ENCODE results near the gene HSF2BP. TPM values are rescaled to one million over a fixed set of nuclear protein-coding genes. Genes with fewer than 3 reads are reported as not detected.

Gene HSF2BP
- polyA plus RNA-seq, 1 experiment, result 1.1 TPM

DNA sequence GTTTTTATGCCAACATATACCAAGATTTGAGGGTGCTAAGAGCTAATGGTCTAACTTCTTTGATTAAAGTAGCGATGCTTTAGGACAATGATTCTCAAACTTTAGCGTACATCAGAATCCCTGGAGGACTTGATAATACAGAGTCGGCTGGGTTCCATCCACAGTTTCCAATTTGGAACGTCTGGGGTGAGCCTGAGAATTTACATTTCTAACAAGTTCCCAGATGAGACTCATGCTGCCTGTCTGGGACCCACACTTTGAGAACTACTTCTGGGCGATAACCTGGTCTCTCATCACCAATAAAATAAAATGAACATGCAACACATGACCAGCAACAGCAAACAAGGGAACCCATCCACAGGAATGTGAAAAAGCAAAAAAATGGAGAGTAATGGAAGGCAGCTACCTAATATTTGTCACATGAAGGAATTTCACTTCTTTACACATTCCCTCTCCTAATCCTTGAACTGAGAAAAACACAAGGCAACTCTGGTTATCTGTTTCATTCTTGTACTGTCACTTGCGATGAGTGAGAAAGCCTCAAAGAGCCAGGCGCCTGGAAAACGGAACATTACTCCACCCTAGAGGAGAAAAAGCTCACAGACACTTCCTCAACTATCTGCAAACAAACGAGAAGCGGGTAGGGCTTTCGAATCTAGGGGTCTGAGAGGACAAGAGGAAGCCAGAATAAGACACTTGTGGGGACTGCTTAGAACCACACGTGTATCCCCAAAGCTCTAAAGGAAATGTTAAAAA, 14.0 kb downstream of the HSF2BP start:
- ChIA-PET CTCF (interaction anchor here (0.6 to 2.5 kb wide), 17 partner anchors 9 to 453 kb away, joined by 3 to 35 read pairs (median 4); no protein-coding TSS in a partner anchor), POLR2A (no interaction called here)
- Histone ChIP-seq H3K27ac (ENCODE audit: low read depth, low read length) (no peak overlapping the region), H3K4me3 (ENCODE audit: low read depth, low read length) (no peak overlapping the region), H3K9me3 (ENCODE audit: control insufficient read depth, insufficient read depth, low read length) (no peaks in the 10 kb centered on the region), H3K27me3 (ENCODE audit: control insufficient read depth, insufficient read depth, low read length) (peaks cover 3% of the 10 kb centered on the region)
- TF ChIP-seq, protein P1, sequence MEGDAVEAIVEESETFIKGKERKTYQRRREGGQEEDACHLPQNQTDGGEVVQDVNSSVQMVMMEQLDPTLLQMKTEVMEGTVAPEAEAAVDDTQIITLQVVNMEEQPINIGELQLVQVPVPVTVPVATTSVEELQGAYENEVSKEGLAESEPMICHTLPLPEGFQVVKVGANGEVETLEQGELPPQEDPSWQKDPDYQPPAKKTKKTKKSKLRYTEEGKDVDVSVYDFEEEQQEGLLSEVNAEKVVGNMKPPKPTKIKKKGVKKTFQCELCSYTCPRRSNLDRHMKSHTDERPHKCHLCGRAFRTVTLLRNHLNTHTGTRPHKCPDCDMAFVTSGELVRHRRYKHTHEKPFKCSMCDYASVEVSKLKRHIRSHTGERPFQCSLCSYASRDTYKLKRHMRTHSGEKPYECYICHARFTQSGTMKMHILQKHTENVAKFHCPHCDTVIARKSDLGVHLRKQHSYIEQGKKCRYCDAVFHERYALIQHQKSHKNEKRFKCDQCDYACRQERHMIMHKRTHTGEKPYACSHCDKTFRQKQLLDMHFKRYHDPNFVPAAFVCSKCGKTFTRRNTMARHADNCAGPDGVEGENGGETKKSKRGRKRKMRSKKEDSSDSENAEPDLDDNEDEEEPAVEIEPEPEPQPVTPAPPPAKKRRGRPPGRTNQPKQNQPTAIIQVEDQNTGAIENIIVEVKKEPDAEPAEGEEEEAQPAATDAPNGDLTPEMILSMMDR (IDR thresholded peaks at IDR 0.05; ENCODE audit: low read depth, low read length), result peak; percentile 76
- peak; percentile 42 for DNase-seq (ENCODE audit: low read depth, low spot score)

DNA sequence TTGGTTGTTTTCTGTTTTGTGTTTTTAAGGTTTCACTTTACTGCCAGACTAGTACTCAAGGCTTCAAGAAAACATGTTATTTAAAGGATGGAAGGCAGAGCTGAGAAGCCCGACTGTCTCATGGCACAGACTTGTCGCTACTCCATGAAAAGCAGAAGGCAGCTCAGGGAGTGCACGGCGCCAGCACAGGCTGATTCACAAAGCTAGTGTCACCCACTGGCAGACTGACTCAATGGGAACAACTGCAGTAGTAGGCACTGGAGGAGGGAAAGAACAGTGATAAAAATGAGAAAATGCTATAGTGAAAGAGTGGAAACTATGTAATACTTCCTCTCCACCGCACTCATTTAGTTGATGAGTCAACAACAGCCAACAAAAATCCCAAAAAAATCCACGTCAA, 14.7 kb downstream of the HSF2BP start:
- Histone ChIP-seq H3K27me3 (ENCODE audit: control insufficient read depth, insufficient read depth, low read length) (peaks cover 3% of the 10 kb centered on the region), H3K27ac (ENCODE audit: low read depth, low read length) (no peak overlapping the region), H3K9me3 (ENCODE audit: control insufficient read depth, insufficient read depth, low read length) (no peaks in the 10 kb centered on the region), H3K4me3 (ENCODE audit: low read depth, low read length) (no peak overlapping the region)
- no peak for DNase-seq (ENCODE audit: low read depth, low spot score)
- TF ChIP-seq, protein P1 (IDR thresholded peaks at IDR 0.05; ENCODE audit: low read depth, low read length), result 0 out of 2 replicates have a peak, but pooled peaks have one; percentile 2
- POLR2A ChIA-PET, result no interaction called here
- CTCF ChIA-PET, result interaction anchor here (1.0 to 2.5 kb wide), 5 partner anchors 11 to 450 kb away, joined by 3 to 35 read pairs (median 10); no protein-coding TSS in a partner anchor

DNA sequence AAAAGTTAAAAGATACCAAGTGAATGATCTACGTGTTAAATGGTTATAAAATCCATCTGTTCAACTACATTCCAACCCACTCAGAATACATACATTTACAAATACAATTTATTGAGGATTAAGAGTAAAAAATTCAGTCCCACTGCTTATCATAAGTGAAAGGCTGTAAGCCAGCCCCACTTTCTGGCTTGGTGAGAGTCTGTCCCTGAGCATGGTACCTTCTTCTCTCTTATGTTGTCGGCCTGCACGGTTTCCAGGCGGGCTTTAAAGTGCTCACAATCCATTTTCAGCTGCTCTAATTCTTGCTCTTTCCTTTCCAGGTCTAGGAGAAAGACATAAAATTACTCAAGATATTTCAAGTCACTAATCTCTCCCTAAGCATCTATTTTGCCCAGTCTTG, 15.2 kb downstream of the HSF2BP start:
- Histone ChIP-seq H3K27ac (ENCODE audit: low read depth, low read length) (no peak overlapping the region), H3K4me3 (ENCODE audit: low read depth, low read length) (no peak overlapping the region), H3K9me3 (ENCODE audit: control insufficient read depth, insufficient read depth, low read length) (no peaks in the 10 kb centered on the region), H3K27me3 (ENCODE audit: control insufficient read depth, insufficient read depth, low read length) (peaks cover 3% of the 10 kb centered on the region)
- POLR2A ChIA-PET, result no interaction called here
- no peak for DNase-seq (ENCODE audit: low read depth, low spot score)
- TF ChIP-seq, protein P1 (IDR thresholded peaks at IDR 0.05; ENCODE audit: low read depth, low read length), result no peak
- CTCF ChIA-PET, result interaction anchor here (2.5 kb wide), 1 partner anchor 33 kb away, joined by 35 read pairs; no protein-coding TSS in a partner anchor

DNA sequence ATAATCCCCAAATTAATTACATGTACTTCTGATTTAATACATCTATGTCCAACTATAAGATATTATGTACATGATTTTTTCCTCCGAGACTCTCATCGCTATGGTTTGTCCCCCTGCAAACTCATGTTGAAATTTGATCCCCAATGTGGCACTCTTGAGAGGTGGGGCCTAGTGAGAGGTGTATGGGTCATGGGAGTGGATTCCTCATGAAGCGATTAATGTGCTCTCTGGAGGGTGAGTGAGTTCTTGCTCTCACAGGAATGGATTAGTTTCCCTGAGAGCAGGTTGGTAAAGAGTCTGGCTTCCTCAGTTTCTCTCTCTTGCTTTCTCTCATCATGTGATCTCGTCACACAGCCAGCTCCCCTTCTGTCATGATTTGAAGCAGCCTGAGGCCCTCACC, 16.1 kb downstream of the HSF2BP start:
- POLR2A ChIA-PET, result no interaction called here
- CTCF ChIA-PET, result no interaction called here
- H3K27ac ChIP-seq (ENCODE audit: low read depth, low read length), result no peak overlapping the region
- H3K9me3 ChIP-seq (ENCODE audit: control insufficient read depth, insufficient read depth, low read length), result no peaks in the 10 kb centered on the region
- H3K27me3 ChIP-seq (ENCODE audit: control insufficient read depth, insufficient read depth, low read length), result peaks cover 2% of the 10 kb centered on the region
- H3K4me3 ChIP-seq (ENCODE audit: low read depth, low read length), result no peak overlapping the region
- TF ChIP-seq, protein P1 (IDR thresholded peaks at IDR 0.05; ENCODE audit: low read depth, low read length), result no peak
- no peak for DNase-seq (ENCODE audit: low read depth, low spot score)

DNA sequence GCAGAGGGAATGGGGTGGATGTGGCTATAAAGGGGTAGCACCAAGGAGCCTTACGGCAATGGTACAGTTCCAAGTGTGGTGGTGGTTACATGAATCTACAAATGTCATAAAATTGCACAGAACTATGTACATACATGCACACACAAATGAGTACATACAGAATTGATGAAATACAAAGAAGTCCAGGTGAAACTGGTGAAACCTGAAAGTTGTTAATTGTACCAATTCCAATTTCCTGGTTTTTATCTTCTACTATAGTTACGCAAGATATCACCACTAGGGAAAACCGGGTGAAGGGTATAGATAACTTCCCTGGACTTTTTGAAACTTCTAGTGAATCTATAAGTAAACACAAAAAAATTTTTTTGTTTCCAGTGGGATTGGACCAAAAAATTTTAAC, 18.9 kb downstream of the HSF2BP start:
- TF ChIP-seq, protein P1 (IDR thresholded peaks at IDR 0.05; ENCODE audit: low read depth, low read length), result no peak
- DNase-seq (ENCODE audit: low read depth, low spot score), result no peak
- H3K4me3 ChIP-seq (ENCODE audit: low read depth, low read length), result no peak overlapping the region
- CTCF ChIA-PET, result interaction anchor here (0.6 to 2.2 kb wide), 4 partner anchors 16 to 758 kb away, joined by 3 to 8 read pairs (median 3); no protein-coding TSS in a partner anchor
- H3K27me3 ChIP-seq (ENCODE audit: control insufficient read depth, insufficient read depth, low read length), result no peaks in the 10 kb centered on the region
- no peaks in the 10 kb centered on the region for H3K9me3 ChIP-seq (ENCODE audit: control insufficient read depth, insufficient read depth, low read length)
- POLR2A ChIA-PET, result no interaction called here
- H3K27ac ChIP-seq (ENCODE audit: low read depth, low read length), result no peak overlapping the region
